DND-41 (cell line): ENCODE results near the gene LRFN4.

ENCODE experiments used
- ATAC-seq: fragments of 200-7000 bp; cut with Tn5 transposase; 3 replicates; pipeline ENCODE4 v1.9.1; 2021; ENCODE audit warnings: low read depth; ENCODE audit not compliant: insufficient read depth
- DNase-seq: peaks from one replicate; pipeline ENCODE4 v3.0.0-alpha.2; 2020
- H2AFZ ChIP-seq: 2 replicates; pipeline ENCODE4 v1.6.0; 2012; ENCODE audit warnings: low read depth, low read length
- H3K27ac ChIP-seq: 2 replicates; pipeline ENCODE4 v1.5.1; 2012; ENCODE audit warnings: low read length, inconsistent platforms
- H3K27me3 ChIP-seq: fragments of 200-600 bp; sonication (generic); 2 replicates; pipeline ENCODE4 v1.6.0; 2012; ENCODE audit warnings: low read length, mild to moderate bottlenecking, inconsistent platforms; ENCODE audit not compliant: insufficient read depth, poor library complexity
- H3K36me3 ChIP-seq: 2 replicates; pipeline ENCODE4 v1.5.1; 2012; ENCODE audit warnings: low read length, inconsistent platforms; ENCODE audit not compliant: insufficient read depth
- H3K4me1 ChIP-seq: 2 replicates; pipeline ENCODE4 v1.5.1; 2012; ENCODE audit warnings: mild to moderate bottlenecking, low read length; ENCODE audit not compliant: insufficient read depth
- H3K4me2 ChIP-seq: 2 replicates; pipeline ENCODE4 v1.6.0; 2012; ENCODE audit warnings: mild to moderate bottlenecking, moderate library complexity, low read length, inconsistent platforms; ENCODE audit not compliant: insufficient read depth
- H3K4me3 ChIP-seq, 2 experiments: fragments of 200-600 bp in 1 of 2; shearing (Covaris generic) in 1 of 2; 2 replicates each; pipeline ENCODE4 v1.5.1; 2012 to 2016; ENCODE audit warnings: inconsistent platforms in 2 of 2, low read length in 2 of 2, mild to moderate bottlenecking in 2 of 2, low read depth in 1 of 2, moderate library complexity in 1 of 2
- H3K79me2 ChIP-seq: 2 replicates; pipeline ENCODE4 v1.6.0; 2012; ENCODE audit warnings: low read length, inconsistent platforms; ENCODE audit not compliant: insufficient read depth
- H3K9ac ChIP-seq: 2 replicates; pipeline ENCODE4 v1.6.0; 2012; ENCODE audit warnings: low read depth, mild to moderate bottlenecking, inconsistent platforms, low read length, moderate library complexity
- H3K9me3 ChIP-seq: 2 replicates; pipeline ENCODE4 v1.5.1; 2012; ENCODE audit warnings: low read length, moderate library complexity, mild to moderate bottlenecking, inconsistent platforms; ENCODE audit not compliant: insufficient read depth, severe bottlenecking
- H4K20me1 ChIP-seq: 2 replicates; pipeline ENCODE4 v1.6.0; 2012; ENCODE audit warnings: low read length; ENCODE audit not compliant: insufficient read depth
- EZH2 ChIP-seq: IDR thresholded peaks from 3 replicates; pipeline ENCODE4 v1.6.1; 2012; ENCODE audit warnings: borderline replicate concordance, low read depth, mild to moderate bottlenecking, moderate library complexity, low read length, inconsistent platforms; ENCODE audit not compliant: severe bottlenecking
- TF ChIP-seq, protein P1 (sequence below): IDR thresholded peaks from 2 replicates; pipeline ENCODE4 v1.5.1; 2012; ENCODE audit warnings: borderline replicate concordance, low read length, moderate library complexity, mild to moderate bottlenecking; ENCODE audit not compliant: poor library complexity, severe bottlenecking; ENCODE audit errors: extremely low read depth

The LRFN4 gene

DNA sequence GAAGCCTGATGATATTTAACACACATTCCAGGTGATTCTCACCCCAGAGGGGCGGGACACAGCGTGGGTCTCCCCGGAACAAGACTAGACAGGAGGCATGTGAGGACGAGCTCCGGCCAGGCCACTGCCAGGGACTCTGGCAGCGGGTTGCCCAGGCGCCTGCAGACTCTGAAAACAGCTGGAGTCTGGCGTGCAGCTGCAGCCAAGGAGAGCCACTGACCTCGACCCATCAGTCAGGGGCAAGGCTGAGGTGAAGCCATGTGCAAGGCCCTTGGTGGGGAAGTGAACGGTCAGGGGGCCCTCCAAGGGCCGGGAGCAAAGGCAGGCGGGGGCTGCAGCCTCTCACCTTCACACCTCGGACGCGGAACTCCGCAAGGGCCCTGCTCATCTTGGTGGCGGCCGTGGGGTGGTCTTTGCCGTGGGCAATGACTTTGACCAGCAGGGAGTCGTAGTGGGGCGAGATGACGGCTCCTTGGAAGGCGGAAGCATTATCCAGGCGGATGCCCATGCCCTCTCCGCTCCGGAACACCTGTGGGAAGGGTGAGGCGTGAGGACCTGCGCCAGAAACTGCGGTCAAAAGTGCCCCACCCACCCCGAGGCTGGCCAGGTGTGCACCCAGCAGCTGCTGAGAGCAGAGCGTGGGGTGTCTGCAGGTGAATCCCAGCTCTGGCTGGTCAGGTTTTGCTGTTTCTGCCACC lies 6.7 kb downstream of the LRFN4 start:
- Histone ChIP-seq H3K27me3 (no peaks in the 10 kb centered on the region), H3K4me1 (peaks cover 11% of the 10 kb centered on the region), H3K36me3 (peaks cover 29% of the 10 kb centered on the region), H3K79me2 (peaks cover 11% of the 10 kb centered on the region), H4K20me1 (peaks cover 22% of the 10 kb centered on the region; the same call in 1 of the 2 replicates), H3K4me2 (no peak overlapping the region), H3K9ac (no peak overlapping the region), H2AFZ (no peak overlapping the region), H3K9me3 (no peaks in the 10 kb centered on the region), H3K27ac (no peak overlapping the region), H3K4me3 (no peak overlapping the region)
- ATAC-seq: no peak
- no peak for DNase-seq
- TF ChIP-seq, protein P1, sequence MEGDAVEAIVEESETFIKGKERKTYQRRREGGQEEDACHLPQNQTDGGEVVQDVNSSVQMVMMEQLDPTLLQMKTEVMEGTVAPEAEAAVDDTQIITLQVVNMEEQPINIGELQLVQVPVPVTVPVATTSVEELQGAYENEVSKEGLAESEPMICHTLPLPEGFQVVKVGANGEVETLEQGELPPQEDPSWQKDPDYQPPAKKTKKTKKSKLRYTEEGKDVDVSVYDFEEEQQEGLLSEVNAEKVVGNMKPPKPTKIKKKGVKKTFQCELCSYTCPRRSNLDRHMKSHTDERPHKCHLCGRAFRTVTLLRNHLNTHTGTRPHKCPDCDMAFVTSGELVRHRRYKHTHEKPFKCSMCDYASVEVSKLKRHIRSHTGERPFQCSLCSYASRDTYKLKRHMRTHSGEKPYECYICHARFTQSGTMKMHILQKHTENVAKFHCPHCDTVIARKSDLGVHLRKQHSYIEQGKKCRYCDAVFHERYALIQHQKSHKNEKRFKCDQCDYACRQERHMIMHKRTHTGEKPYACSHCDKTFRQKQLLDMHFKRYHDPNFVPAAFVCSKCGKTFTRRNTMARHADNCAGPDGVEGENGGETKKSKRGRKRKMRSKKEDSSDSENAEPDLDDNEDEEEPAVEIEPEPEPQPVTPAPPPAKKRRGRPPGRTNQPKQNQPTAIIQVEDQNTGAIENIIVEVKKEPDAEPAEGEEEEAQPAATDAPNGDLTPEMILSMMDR: no peak
- TF ChIP-seq EZH2: no peak

DNA sequence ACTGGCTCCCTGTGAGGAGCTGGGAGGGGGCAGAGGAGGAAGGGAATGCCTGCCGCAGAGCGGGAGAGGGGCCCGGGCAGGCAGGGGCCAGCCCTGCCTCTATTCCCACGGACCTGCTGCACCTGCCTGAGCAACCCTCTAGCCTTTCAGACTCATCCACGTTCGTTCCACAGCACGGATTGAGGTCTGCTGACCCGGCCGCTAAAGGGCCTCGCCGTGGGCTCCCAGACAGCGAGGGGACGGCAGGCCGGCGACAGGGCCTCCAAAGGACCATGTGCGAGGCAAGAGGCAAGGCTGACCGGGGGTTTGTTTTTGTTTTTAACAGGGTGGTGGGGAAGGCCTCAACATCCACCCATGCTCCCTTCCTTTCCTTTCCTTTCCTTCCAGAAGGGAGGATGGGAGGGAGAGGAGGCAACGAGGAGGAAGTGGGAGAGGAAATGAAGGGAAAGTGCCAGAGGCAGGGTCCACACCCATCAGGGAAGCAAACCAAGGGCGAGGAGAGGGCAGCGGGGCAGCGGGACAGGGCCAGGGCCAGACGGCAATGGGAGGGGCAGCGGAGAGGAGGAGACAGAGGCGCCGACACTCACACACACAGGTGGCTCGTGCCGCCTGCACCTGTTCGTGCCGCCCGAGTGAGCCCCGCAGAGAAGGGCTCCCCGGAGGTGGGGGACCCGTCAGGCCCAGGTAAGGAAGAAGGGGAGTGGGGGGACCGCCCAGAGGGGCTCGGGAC lies 7.5 kb downstream of the LRFN4 start:
- Histone ChIP-seq H3K4me1 (peaks cover 4% of the 10 kb centered on the region; the same call in 1 of the 2 replicates), H3K9ac (no peak overlapping the region), H3K36me3 (peaks cover 21% of the 10 kb centered on the region), H3K27me3 (no peaks in the 10 kb centered on the region), H3K79me2 (peaks cover 3% of the 10 kb centered on the region; the same call in 1 of the 2 replicates), H3K4me3 (no peak overlapping the region), H3K4me2 (no peak overlapping the region), H2AFZ (no peak overlapping the region), H3K27ac (no peak overlapping the region), H4K20me1 (peaks cover 14% of the 10 kb centered on the region; the same call in 1 of the 2 replicates), H3K9me3 (no peaks in the 10 kb centered on the region)
- TF ChIP-seq EZH2: no peak
- TF ChIP-seq, protein P1: no peak
- DNase-seq (no peak), ATAC-seq (no peak)

DNA sequence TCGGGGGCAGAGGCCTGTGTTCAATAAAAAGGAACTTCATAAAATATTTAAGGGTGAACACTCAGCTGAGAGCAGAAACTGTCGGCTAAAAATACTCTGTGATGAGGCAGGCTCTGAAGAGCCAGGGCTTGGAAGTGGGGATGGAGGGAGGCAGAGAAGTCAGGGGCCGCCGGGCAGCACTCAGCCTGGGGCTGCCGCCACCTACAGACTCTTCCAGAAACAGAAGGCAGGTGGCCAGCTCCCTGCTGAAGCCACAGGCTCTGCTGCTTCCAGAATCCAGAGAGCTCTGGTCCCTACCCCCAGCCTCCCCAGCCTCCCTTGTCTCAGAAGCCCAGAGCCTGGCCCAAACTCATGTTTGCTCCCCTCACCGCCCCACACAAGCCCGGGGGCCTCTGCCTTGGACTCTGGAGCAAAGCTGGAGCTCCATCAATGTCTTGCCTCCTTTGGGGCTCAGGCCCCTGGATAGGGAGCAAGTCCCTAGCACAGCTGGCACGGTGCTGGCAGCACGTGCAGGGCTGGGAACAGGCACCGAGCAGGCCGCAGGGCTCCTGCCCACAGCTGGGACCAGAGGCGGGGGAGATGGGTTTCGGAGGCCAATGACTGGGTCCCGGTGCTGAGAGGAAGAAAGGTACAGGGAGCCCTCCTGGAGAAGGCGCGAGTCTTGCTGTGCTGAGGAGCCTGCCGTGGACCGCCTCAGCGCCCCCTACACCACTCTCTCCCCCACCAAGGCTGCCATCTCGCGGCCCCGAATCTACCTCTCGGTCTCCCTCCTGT lies 8.2 kb downstream of the LRFN4 start:
- no peaks in the 10 kb centered on the region for H3K4me1 ChIP-seq
- no peak overlapping the region for H3K4me3 ChIP-seq
- H3K9ac ChIP-seq: no peak overlapping the region
- H3K4me2 ChIP-seq: no peak overlapping the region
- no peak for TF ChIP-seq EZH2
- TF ChIP-seq, protein P1: no peak
- H3K27me3 ChIP-seq: no peaks in the 10 kb centered on the region
- H2AFZ ChIP-seq: no peak overlapping the region
- H3K36me3 ChIP-seq: peaks cover 21% of the 10 kb centered on the region
- ATAC-seq (no peak), DNase-seq (no peak)
- H3K79me2 ChIP-seq: no peaks in the 10 kb centered on the region
- no peaks in the 10 kb centered on the region for H3K9me3 ChIP-seq
- H3K27ac ChIP-seq: no peak overlapping the region
- peaks cover 11% of the 10 kb centered on the region; the same call in 1 of the 2 replicates for H4K20me1 ChIP-seq
